MM.1S (cell line): Measurements from ENCODE around the gene ASTN1.

Experiments
- DNase-seq: peaks from one replicate; pipeline ENCODE4 v3.0.0-alpha.2; 2015
- H2AFZ ChIP-seq: fragments of 300-600 bp; sonication (generic); 2 replicates; pipeline ENCODE4 v1.6.0; 2016; ENCODE audit warnings: antibody characterized with exemption, low read length
- H3F3A ChIP-seq: fragments of 300-600 bp; sonication (generic); 2 replicates; pipeline ENCODE4 v1.6.1; 2016; ENCODE audit warnings: mild to moderate bottlenecking, antibody characterized with exemption, low read length, moderate library complexity, mixed read lengths; ENCODE audit not compliant: insufficient read depth
- H3K27ac ChIP-seq: fragments of 300-600 bp; sonication (generic); 2 replicates; pipeline ENCODE4 v1.5.1; 2016; ENCODE audit warnings: mild to moderate bottlenecking, low read length
- H3K27me3 ChIP-seq: fragments of 300-600 bp; sonication (generic); replicated peaks from 2 replicates; pipeline ENCODE4 v1.6.0; 2016; ENCODE audit warnings: low read length; ENCODE audit not compliant: insufficient read depth
- H3K36me3 ChIP-seq: fragments of 300-600 bp; sonication (generic); replicated peaks from 2 replicates; pipeline ENCODE4 v1.6.1; 2016; ENCODE audit warnings: mild to moderate bottlenecking, low read length, mixed read lengths; ENCODE audit not compliant: insufficient read depth
- H3K4me1 ChIP-seq: fragments of 300-600 bp; sonication (generic); 2 replicates; pipeline ENCODE4 v1.6.1; 2016; ENCODE audit warnings: low read length, mixed read lengths
- H3K4me2 ChIP-seq: fragments of 300-600 bp; sonication (generic); 2 replicates; pipeline ENCODE4 v1.6.0; 2016; ENCODE audit warnings: low read depth, low read length
- H3K4me3 ChIP-seq: fragments of 300-600 bp; sonication (generic); 2 replicates; pipeline ENCODE4 v1.5.1; 2016; ENCODE audit warnings: low read length, mixed read lengths
- H3K79me2 ChIP-seq: fragments of 300-600 bp; sonication (generic); 2 replicates; pipeline ENCODE4 v1.6.1; 2016; ENCODE audit warnings: mixed run types, low read length, mixed read lengths
- H3K9ac ChIP-seq: fragments of 300-600 bp; sonication (generic); 2 replicates; pipeline ENCODE4 v1.6.1; 2016; ENCODE audit warnings: low read length, mixed read lengths
- H3K9me2 ChIP-seq: fragments of 300-600 bp; sonication (generic); replicated peaks from 2 replicates; pipeline ENCODE4 v1.6.1; 2016; ENCODE audit warnings: mild to moderate bottlenecking, low read length, mixed read lengths; ENCODE audit not compliant: insufficient read depth
- H3K9me3 ChIP-seq: fragments of 300-600 bp; sonication (generic); replicated peaks from 2 replicates; pipeline ENCODE4 v1.6.1; 2016; ENCODE audit warnings: mild to moderate bottlenecking, low read length, mixed read lengths; ENCODE audit not compliant: insufficient read depth
- H4K20me1 ChIP-seq: fragments of 300-600 bp; sonication (generic); 2 replicates; pipeline ENCODE4 v1.6.1; 2016; ENCODE audit warnings: mild to moderate bottlenecking, low read length, moderate library complexity, mixed read lengths; ENCODE audit not compliant: insufficient read depth
- CTCF ChIP-seq: fragments of 300-600 bp; sonication (generic); IDR thresholded peaks from 2 replicates; pipeline ENCODE4 v1.5.1; 2016; ENCODE audit warnings: antibody characterized with exemption, low read length, mixed read lengths
- EZH2 ChIP-seq: fragments of 300-600 bp; sonication (generic); optimal IDR thresholded peaks from 2 replicates; pipeline ENCODE3; 2017; ENCODE audit warnings: low read depth, mild to moderate bottlenecking, antibody characterized with exemption, low read length, mixed read lengths
- EZH2phosphoT487 ChIP-seq: fragments of 300-600 bp; sonication (generic); IDR thresholded peaks from 2 replicates; pipeline ENCODE4 v1.6.1; 2018; ENCODE audit warnings: antibody characterized with exemption, low read length

ASTN1 gene

GRCh38 chr1:176877557-176877956, 287.0 kb downstream of the ASTN1 start:
- no peaks in the 10 kb centered on the region for H3K9me3 ChIP-seq
- H2AFZ ChIP-seq = no peak overlapping the region
- no peaks in the 10 kb centered on the region for H3K4me1 ChIP-seq
- H3F3A ChIP-seq = no peaks in the 10 kb centered on the region
- no peak overlapping the region for H3K4me2 ChIP-seq
- H3K9me2 ChIP-seq = no peaks in the 10 kb centered on the region
- H3K4me3 ChIP-seq = no peak overlapping the region
- H3K9ac ChIP-seq = no peak overlapping the region
- no peak for DNase-seq
- TF ChIP-seq CTCF = no peak
- no peak for TF ChIP-seq EZH2phosphoT487
- no peak for TF ChIP-seq EZH2
- no peaks in the 10 kb centered on the region for H3K79me2 ChIP-seq
- H3K27ac ChIP-seq = no peak overlapping the region
- no peaks in the 10 kb centered on the region for H3K27me3 ChIP-seq
- H3K36me3 ChIP-seq = no peaks in the 10 kb centered on the region
- no peaks in the 10 kb centered on the region for H4K20me1 ChIP-seq

GRCh38 chr1:176876966-176877515, 287.5 kb downstream of the ASTN1 start:
- no peaks in the 10 kb centered on the region for H3K27me3 ChIP-seq
- no peaks in the 10 kb centered on the region for H3K9me2 ChIP-seq
- no peak overlapping the region for H3K4me3 ChIP-seq
- H3K4me2 ChIP-seq = no peak overlapping the region
- no peaks in the 10 kb centered on the region for H3F3A ChIP-seq
- H3K9ac ChIP-seq = no peak overlapping the region
- TF ChIP-seq EZH2 (no peak), CTCF (no peak), EZH2phosphoT487 (no peak)
- DNase-seq = no peak
- no peak overlapping the region for H3K27ac ChIP-seq
- H3K79me2 ChIP-seq = no peaks in the 10 kb centered on the region
- H4K20me1 ChIP-seq = no peaks in the 10 kb centered on the region
- H3K36me3 ChIP-seq = no peaks in the 10 kb centered on the region
- H2AFZ ChIP-seq = no peak overlapping the region
- H3K4me1 ChIP-seq = no peaks in the 10 kb centered on the region
- no peaks in the 10 kb centered on the region for H3K9me3 ChIP-seq

DNA sequence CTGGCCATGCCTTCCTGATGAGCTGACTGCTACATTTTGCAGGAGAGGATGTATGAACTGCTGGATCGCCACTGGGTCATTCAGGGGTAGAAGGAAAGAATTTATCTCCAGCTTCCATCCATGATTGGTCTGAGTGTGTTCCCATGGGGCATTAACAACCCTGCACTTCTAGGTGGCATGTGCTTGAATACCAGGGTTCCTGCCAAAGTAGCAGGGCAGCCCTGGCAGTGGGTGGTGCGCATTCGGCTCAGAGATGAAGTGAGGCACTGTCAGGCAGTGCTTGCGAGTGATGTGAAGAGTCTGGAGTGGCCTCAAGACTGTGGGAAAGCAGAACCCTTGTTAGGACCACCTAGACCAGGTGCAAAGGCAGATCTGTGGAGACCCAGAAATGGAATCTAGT, 294.9 kb downstream of the ASTN1 start:
- H4K20me1 ChIP-seq = no peaks in the 10 kb centered on the region
- no peak overlapping the region for H3K4me2 ChIP-seq
- no peak overlapping the region for H2AFZ ChIP-seq
- no peaks in the 10 kb centered on the region for H3F3A ChIP-seq
- H3K27ac ChIP-seq = no peak overlapping the region
- no peaks in the 10 kb centered on the region for H3K36me3 ChIP-seq
- TF ChIP-seq EZH2phosphoT487 = no peak
- TF ChIP-seq EZH2 = no peak
- TF ChIP-seq CTCF = no peak
- no peaks in the 10 kb centered on the region for H3K27me3 ChIP-seq
- H3K4me3 ChIP-seq = no peak overlapping the region
- DNase-seq = no peak
- no peaks in the 10 kb centered on the region for H3K4me1 ChIP-seq
- no peaks in the 10 kb centered on the region for H3K79me2 ChIP-seq
- H3K9me2 ChIP-seq = no peaks in the 10 kb centered on the region
- no peaks in the 10 kb centered on the region for H3K9me3 ChIP-seq
- no peak overlapping the region for H3K9ac ChIP-seq
